ENCODE results near the gene FAM83G.
"Not testable (repeated sequence)": the region's sequence is repeated elsewhere in the genome, so short reads cannot be mapped to it uniquely, and the experiment has no call there.

The FAM83G gene

GRCh38 chr17:18960241-18960665 is 44.3 kb downstream of the FAM83G start:
- no peak for TF ChIP-seq CTCF (IDR thresholded peaks at IDR 0.05; ENCODE audit: borderline replicate concordance, insufficient read depth, low read depth, low read length)
- H3K4me3 ChIP-seq (ENCODE audit: low read depth, low read length), result no peak overlapping the region

- H3K4me3 ChIP-seq (ENCODE audit: low read depth, low read length), result no peak overlapping the region
- TF ChIP-seq CTCF (IDR thresholded peaks at IDR 0.05; ENCODE audit: borderline replicate concordance, insufficient read depth, low read depth, low read length), result no peak
These were observed 44.7 kb downstream of the FAM83G start for GRCh38 chr17:18959845-18960240.

GRCh38 chr17:18959071-18959844 is 45.3 kb downstream of the FAM83G start:
- H3K4me3 ChIP-seq (ENCODE audit: low read depth, low read length), result no peak overlapping the region

GRCh38 chr17:18958611-18959010 is 46.0 kb downstream of the FAM83G start:
- no peak for TF ChIP-seq CTCF (IDR thresholded peaks at IDR 0.05; ENCODE audit: borderline replicate concordance, insufficient read depth, low read depth, low read length)
- no peak overlapping the region for H3K4me3 ChIP-seq (ENCODE audit: low read depth, low read length)

More at GRCh38 chr17:18959071-18959844, 45.3 kb downstream of the FAM83G start:
- no peak for TF ChIP-seq CTCF (IDR thresholded peaks at IDR 0.05; ENCODE audit: borderline replicate concordance, insufficient read depth, low read depth, low read length)

GRCh38 chr17:18957831-18958230 is 46.7 kb downstream of the FAM83G start:
- no peak overlapping the region for H3K4me3 ChIP-seq (ENCODE audit: low read depth, low read length)
- TF ChIP-seq CTCF (IDR thresholded peaks at IDR 0.05; ENCODE audit: borderline replicate concordance, insufficient read depth, low read depth, low read length), result no peak

- no peak overlapping the region for H3K4me3 ChIP-seq (ENCODE audit: low read depth, low read length)
- TF ChIP-seq CTCF (IDR thresholded peaks at IDR 0.05; ENCODE audit: borderline replicate concordance, insufficient read depth, low read depth, low read length), result no peak
These were observed 48.0 kb downstream of the FAM83G start for GRCh38 chr17:18956581-18956980.

- H3K4me3 ChIP-seq (ENCODE audit: low read depth, low read length), result not testable (repeated sequence)
These were observed 48.5 kb downstream of the FAM83G start for GRCh38 chr17:18956021-18956420.
